HG03108 (cell line): ENCODE results near the gene SFRP5.
A peak's percentile ranks its signal among the peaks of the same experiment; 100 is the strongest.

ENCODE experiments used
- ATAC-seq: cut with Tn5 transposase; IDR thresholded peaks from one replicate; pipeline ENCODE4 v1.9.1; 2021; ENCODE audit warnings: moderate library complexity; ENCODE audit not compliant: unreplicated experiment

Gene SFRP5

DNA sequence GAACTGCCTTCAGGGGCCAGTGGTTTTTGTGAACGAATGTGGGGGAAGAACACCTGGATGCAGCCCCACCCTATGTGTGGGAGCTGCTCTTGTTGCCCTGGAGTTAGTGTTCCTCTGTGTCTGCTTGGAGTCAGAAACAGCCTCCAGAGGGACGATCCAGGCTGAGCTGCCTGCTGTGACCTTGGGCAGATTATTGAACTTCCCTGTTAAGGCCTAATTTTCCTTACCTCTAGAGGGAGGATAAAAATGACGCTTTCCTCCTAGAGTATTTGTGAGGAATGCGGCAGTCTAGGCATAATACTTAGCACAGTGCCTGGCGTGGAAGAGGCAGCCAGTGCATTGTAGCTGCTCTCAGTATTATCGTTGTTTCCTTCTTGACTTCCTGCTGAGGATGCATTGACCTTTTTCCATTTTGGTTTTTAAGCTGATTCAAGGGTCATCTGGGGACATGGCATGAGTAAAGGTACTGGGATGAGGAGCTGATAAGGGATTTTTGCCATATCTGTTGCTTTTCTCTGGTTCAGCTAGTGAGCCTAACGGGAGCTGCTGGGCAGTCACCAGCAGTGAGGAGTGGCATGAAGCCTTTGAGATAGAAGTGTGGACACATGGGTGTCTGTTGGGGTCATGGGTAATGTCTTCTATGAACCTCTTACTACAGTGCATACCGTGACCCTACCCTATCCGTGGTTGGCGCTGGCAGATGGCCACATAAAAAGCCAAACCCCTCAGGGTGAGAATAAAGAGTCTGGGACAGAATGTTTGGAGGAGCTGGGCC is 28.4 kb downstream of the SFRP5 start:
- ATAC-seq: no peak

DNA sequence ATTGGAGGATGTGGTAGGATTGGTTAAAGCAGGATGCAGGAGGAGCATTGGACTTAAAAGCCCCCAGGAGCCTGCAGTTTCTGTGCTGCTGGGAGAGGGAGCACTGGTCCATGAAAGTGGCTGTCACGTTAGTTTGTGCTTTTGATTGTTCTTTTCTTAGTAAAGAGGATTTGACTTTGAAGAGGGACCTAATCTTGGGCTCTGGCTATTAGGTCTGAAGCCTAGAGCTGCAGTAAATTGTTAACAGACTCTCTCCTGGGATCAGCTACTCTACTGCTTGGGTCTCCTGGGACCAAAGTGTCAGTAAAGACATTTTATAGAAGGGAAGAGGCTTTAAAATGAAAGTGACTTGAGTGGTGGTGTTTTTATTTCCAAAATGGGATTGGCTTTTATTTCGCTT is 31.2 kb downstream of the SFRP5 start:
- no peak for ATAC-seq

DNA sequence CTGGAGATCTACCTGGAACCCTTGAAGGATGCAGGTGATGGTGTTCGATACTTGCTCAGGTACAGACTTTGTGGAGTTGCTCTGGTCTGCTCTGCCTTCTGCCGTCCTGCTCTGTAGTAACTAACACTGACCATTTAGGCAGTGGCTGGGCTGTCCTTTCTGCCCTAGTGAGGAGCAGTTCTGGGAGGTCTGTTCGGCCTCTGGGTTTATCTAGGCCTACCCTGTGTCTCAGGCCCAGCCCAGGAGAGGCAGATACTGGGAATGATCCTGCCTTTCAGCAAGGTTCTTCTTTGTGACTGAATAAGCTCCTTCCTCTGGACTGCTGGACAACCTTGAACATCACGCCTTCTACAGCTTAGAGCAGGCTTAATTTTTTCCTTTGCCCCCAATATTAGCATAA is 33.2 kb downstream of the SFRP5 start:
- no peak for ATAC-seq

DNA sequence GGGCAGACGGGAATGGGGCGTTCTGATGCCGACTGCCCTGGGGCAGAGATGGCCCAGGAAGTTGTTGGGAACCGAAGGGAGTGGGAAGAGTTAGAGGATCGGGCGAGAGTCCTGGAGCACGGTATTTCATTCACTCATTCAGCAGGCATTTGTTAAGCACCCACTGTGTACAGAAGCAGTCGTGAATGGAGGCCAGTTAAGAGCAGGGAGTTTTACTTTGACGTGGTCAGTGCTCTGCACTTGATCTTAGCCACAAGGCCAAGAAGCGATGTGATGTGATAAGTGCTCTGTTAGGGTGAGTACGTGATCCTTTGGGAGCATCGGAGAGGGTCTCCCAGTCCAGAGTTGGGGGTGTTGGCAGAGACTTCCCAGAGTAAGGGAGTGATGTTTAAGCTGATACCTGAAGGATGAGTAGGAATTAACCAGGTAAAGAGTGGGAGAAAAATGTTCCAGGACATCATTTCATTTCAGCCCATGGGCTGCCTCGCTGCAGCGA is 34.0 kb downstream of the SFRP5 start:
- ATAC-seq: peak; percentile 14

DNA sequence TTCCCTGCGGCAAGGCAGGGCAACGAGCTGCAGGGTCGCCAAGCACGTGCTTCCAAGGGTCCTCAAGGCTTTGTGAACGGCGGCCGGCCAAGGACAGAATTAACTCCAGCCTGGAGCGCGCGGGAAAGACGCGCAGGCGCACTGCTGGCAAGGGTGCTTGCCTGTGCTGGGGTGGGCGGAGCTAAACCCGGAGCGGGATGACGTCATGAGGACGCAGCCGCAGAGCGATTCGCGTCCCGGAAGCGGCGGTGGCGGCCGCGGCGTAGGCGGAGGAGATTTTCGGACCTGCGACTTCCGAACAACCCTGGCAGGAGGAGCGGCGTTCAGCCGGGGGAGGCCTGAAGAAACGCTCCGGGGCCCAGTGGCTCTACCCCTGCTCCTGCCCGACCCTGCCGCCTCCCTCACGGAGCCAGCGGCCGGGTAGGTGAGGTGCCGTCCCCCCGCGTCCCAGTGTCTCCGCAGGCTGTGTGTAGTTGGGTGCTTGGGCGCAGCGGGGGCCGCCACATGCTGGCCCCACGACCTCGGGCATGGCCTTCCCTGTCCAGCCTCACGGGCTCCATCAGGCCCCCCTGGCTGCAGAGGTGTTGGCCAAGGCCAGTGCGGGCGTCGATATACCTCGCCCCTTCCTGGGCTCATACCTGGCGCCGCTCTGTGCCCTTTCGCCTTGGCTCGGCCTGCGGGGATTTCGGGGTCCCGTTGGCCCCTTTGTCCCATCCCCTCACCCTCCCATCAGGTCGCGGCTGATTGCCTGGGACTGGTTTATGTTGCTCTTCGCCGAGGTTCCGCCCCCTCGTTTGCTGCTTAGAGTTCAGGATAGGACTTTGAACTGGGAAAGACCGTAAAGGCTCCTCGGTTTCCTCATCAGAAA is 34.7 kb downstream of the SFRP5 start, which contains the start of gene ZFYVE27:
Gene ZFYVE27 (plus strand): TSS at position 227 of the 868 bp plus-strand sequence. CDS start 1,350 bp downstream, outside the sequence.
- ATAC-seq: peak; percentile 78

DNA sequence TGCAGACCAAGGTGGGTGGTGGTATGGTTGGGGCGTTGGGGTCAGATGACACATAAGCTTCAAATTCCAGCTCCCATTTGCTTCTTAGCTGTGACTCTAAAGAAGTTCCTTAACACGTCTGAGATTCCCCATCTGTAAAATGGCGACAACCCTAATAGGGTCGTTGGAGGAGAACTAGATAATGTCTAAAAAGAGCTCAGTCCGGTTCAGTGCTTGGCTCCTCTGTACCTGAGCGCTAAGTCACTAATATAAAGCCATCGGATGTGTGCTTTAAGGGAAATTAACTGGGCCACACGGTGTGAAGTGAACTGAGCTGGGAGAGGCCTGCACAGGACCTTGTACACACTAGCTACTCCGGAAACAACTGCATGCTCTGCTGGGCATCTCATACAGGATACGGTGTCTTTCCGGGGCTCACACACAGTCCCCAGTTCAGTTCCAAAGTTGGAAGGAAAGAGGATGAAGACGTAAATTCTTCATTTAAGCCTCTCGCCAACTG is 35.3 kb downstream of the SFRP5 start:
- ATAC-seq: peak; percentile 8

DNA sequence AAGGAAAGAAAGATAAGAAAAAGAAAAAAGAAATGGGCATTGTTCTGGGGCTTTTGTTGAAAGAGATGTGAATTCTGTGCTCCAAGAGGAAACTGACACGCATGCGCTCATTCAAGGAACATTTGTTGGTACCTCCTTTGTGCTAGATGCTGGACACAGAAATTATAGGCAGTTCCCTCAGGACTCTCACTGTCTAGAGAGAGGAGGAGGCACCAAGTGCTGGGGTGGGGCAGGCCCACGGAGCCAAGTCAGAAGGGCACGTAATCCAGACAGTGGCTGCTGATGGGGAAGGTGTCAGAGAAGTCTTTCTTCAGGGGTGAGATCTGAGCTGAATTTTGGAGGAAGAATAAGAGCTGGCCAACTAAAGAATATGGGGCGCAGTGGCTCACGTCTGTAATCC is 37.8 kb downstream of the SFRP5 start:
- no peak for ATAC-seq

DNA sequence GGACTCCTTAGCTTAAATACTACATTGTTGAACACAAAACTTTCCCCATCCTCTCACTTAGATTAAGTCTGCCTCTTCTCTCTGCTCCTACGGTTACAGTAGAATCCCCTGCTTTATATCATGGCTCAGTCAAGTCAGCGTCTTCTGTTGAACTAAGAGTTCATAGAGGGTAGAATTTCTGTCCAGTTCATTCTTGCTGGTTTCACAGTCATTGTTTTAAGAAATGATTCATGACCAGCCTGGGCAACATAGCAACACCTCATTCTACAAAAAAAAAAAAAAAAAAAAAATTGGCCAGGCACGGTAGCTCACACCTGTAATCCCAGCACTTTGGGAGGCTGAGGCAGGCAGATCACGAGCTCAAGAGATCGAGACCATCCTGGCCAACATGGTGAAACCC is 38.5 kb downstream of the SFRP5 start:
- no peak for ATAC-seq

DNA sequence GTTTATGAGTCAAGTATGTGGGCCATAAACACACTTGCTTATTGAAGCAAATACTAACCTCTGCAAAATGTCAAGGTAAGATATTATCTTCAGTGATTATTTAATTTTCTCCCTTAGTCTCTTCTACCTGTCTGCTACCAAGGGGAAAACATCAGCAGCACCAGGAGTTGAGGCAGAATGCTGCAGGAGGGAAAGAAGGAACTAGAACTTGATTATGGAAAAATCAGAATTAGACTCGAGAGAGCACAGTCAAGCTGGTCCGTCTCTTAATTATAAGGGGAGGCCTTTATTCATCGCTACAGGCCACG is 39.8 kb downstream of the SFRP5 start:
- no peak for ATAC-seq

DNA sequence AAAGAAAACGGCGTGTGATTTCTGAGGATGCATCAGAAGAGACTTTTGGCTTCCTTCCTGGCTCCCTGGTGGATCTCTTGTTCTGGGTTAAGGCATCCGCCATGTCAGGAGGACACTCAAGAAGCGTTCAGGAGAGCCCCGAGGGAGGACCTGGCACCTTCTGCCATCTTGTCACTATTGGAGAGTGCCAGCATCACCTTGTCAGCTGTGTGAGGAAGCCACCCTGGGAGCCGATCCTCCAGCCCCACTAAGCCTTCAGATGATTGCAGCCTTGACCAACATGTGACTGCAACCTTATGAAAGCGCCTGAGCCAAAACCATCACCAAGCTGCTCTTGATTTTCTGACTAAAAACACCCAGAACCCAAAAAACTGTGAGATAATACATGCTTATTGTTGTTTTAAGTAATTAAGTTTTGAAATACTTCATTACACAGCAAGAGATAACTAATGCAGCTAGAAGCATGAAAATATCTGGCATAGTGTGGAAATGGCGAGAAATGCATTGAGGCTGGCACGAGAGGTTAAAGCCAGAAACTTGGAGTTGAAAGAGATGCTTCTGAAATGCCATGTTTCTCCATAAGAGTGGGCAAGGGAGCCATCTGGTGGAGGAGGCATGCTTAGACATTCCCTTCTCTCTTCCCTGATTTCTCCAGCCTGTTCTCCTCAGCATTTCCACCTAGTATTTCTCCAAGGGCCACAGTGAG is 40.3 kb downstream of the SFRP5 start:
- ATAC-seq: no peak

DNA sequence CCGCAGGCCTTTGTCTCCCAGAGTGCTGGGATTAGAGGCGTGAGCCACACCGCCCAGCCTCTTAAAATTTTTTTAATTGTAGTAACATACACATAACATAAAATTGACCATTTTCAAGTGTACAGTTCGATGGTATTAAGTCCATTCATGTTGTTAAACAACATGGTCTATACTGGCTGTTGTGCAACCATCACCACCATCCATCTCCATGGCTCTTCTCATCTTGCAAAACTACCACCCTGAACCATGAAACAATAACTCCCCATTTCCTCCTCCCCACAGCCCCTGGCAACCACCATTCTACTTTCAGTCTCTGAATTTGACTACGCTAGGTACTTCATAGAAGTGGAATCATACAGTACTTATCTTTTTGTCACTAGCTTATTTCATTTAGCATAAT is 42.8 kb downstream of the SFRP5 start:
- ATAC-seq: no peak

DNA sequence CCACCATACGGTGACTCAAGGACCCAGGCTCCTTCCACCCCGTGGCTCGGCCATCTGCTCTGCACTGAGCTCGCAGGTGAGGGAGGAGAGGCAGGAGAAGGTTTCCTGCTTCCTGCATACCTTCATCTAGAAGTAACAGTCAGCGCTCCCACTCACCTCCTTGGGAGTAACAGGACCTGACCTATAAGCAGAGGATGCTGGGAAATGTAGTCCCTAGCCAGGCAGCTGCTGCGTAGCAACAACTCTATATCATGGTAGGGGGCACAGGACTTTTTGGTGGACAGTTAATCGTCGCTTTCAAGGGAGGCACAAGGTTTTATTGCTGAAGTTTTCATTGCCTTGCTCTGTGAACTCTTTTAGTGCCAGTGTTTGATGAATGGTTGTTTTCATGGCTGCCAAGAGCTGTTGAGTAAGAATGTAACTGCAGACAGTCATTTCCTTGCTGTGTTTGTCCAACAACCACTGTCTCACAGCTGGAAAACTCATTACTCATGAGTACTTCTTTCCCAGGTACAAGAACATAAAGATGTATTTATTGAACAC is 45.1 kb downstream of the SFRP5 start:
- no peak for ATAC-seq

DNA sequence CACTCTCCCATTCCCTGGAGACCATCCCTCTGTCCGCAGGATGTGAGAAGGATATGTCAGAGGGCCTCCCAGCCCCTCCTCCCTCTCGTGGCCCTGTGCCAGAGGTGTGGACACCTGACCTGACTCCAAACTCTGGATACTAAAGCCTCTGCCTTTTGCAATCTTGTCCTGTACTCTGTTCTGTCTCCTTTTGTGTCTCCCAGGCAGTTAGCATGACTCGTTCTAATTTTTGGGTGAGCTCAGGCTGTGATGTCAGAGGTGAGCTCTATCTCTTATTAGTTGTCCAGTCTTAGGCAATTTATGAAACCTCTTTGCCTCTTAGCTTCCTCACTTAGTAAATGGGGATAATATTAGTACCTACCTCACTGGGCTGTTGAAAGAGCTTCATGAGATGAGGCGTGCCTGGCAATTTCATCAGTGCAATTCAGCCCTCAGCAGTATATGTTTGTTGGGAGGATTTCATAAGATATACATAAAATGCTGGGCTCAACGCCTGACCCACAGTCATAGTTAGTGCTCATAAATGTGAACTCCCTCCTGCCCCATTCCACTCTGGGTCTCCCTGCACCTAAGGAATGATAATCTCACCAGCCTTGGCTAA is 47.4 kb downstream of the SFRP5 start:
- no peak for ATAC-seq

DNA sequence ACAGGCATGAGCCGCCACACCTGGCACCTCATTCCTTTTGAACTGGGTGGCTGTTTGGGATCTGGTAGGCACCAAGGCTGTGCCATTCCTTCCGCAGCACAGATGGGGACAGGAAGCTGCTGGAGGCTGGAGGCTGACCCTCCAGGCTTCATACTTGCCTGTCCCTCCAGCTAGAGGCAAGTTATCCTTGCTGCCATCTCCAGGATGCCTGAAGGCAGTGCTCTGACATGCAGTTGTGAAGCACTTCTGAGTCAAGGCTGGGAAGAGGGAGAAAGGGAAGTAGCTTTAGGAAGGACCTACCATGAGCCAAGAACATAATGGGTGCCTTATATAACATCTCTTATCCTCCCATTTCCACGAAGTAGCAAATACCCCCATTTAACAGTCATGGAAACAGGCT is 48.8 kb downstream of the SFRP5 start:
- no peak for ATAC-seq

DNA sequence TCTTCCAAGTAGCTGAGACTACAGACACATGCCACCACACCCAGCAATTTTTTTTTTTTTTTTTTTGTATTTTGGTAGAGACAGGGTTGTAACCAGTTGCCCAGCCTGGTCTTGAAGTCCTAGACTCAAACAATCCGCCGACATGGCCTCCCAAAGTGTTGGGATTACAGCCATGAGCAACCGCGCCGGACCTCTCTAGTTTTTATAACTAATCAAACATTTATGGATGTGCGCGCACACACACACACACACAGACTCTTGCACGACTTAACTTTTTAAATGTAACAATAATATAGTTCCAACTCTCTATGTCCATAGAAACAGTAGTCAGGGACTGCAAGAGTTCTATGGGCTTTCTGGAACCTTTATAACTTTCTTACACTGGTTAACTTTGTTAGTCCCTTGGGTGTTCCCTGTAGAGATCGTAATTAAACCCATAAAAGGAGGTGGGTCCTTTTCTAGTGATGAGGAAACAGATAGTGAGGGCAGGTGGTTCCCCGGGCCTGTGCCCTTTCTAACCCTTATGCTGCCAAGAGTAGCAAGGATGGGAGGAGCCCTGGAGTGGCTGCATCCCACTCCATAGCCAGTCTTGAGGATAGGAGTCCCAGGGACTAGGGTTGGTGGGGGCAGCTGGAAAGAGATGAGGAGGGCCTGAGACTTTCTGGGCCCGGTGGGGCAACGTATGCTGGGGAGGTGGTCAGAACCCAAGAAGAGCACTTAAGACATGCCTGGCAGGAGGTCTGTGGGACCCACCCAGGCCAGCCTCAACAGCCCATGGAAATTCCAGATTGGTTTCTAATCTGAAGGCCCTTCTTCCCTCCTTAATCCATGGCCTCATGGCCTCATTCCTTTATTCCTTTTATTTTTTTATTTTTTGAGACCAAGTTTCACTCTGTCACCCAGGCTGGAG is 49.7 kb downstream of the SFRP5 start:
- ATAC-seq: no peak

DNA sequence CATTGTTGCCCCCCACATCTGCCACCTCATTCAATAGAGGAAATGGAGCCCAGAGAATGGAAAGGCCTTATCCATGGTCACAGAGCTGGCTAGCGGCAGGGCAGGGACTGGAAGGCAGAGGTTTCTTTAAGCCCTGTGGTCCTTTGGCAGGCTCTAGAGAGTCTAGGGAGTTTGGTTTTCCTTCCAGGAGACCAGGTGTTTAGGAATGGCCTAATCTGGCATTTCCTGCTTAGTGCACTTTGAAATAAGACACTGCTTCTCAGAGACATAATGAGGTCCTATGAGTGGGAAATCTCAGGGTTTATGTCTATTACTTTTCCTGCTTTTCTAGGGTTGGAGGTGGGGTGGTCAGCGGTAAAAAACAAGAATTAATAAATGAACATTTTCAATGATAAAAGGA is 52.2 kb downstream of the SFRP5 start:
- no peak for ATAC-seq

DNA sequence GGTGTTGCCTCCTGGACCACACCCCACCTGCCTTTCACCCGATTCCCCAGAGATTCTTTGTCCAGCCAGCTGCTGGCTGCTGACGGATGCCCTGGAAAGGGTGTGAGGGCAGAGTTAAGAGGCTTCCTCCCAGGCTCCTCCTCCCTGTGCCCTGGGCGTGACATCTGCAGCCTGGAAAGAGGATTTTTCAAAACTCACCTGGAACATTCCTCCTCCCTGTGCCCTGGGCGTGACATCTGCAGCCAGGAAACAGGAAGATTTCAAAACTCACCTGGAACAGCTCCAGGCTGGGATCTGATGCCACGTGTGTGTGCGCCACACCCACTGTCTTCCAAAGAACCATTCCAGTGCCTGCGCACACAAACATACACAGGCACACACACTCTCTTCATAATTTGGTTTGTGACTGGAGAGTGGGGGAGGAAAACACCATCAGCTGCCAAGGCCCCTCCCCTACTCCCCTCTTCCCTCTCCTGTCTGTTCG is 53.1 kb downstream of the SFRP5 start:
- ATAC-seq: no peak

DNA sequence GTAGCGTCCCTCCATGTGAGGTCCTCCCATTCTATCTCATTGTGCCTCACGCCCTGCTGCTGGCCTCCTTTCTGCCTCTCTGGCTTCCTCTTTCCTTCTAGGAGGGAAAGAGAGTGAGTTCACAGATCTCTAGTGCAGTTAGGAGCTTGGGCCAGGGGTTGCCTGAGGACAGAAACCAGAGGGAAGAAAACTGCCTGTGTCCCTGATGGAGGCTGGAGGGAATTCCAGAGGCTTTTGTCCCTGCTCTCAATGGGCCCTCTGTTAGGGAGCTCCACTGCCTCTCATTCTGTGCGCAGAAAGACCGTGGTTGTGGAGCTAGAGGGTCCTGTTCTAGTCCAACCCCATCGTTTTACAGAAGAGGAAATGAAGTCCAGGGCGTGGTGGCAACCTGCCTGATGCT is 53.6 kb downstream of the SFRP5 start:
- no peak for ATAC-seq

DNA sequence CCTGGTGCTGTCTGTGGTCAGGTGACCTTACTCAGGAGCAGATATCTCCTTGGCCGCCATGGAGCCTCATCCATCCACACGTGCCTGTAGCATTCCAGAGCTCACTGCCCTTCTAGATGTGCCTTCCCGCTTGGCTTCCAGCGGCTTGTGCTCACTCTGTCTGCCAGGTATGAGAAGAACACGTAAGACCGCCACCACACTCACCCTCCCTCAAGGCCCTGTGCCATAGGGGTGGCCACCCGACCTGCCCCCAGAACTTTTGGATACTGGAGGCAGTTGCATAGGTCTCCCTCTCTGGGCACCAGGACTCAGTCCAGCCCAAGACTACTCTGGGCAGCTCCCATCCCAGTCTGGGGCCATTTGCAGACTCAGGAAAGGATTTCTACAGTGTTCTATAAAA is 54.2 kb downstream of the SFRP5 start:
- no peak for ATAC-seq
